B cell (primary cell): ENCODE results near the gene ZCWPW2. TPM values are rescaled to one million over a fixed set of nuclear protein-coding genes. Genes with fewer than 3 reads are reported as not detected.

Experiments
- ATAC-seq: fragments of 200-7000 bp; cut with Tn5 transposase; one replicate; pipeline ENCODE4 v1.10.0; 2021; ENCODE audit warnings: low read depth, mild to moderate bottlenecking, moderate number of reproducible peaks, moderate library complexity
- CTCF ChIA-PET: fragments of 350-600 bp; sonication (Branson Sonifier 250); formaldehyde crosslinking; loops from one replicate; lab custom pipeline; 2021; ENCODE audit warnings: antibody characterized with exemption, inconsistent platforms; lab: Charles Lee
- POLR2A ChIA-PET: fragments of 350-600 bp; sonication (Branson Sonifier 250); formaldehyde crosslinking; loops from one replicate; lab custom pipeline; 2021; ENCODE audit warnings: antibody characterized with exemption; lab: Charles Lee
- DNase-seq: peaks from one replicate; pipeline ENCODE4 v3.0.0; 2013
- H2AFZ ChIP-seq: 2 replicates; pipeline ENCODE4 v1.6.1; 2012; ENCODE audit warnings: mild to moderate bottlenecking, low read depth, low read length; ENCODE audit not compliant: insufficient read depth, poor library complexity, severe bottlenecking
- H3K27ac ChIP-seq, 2 donors: 1 replicate in 1 of 2; 2 replicates in 1 of 2; pipeline ENCODE4 v1.5.1; 2012 to 2013; ENCODE audit warnings: low read length in 2 of 2, mild to moderate bottlenecking in 2 of 2, moderate library complexity in 1 of 2
- H3K27me3 ChIP-seq, 4 experiments: fragments of 200-600 bp in 1 of 4; sonication (generic) in 1 of 4; replicated peaks in 1 of 4; 1 replicate in 2 of 4; 2 replicates in 2 of 4; pipeline versions ENCODE4 v1.6.1 to v1.7.0; 2013 to 2016; ENCODE audit warnings: low read length in 3 of 4, mild to moderate bottlenecking in 2 of 4, mixed read lengths in 1 of 4, moderate library complexity in 1 of 4; ENCODE audit not compliant: insufficient read depth in 4 of 4, control insufficient read depth in 3 of 4; ENCODE audit errors: control extremely low read depth in 1 of 4
- H3K36me3 ChIP-seq, 2 experiments: replicated peaks in 1 of 2; 1 replicate in 1 of 2; 2 replicates in 1 of 2; pipeline versions ENCODE4 v1.6.1 to v1.7.1; 2013; ENCODE audit warnings: low read length in 1 of 2; ENCODE audit not compliant: insufficient read depth in 2 of 2, control insufficient read depth in 1 of 2; ENCODE audit errors: control extremely low read depth in 1 of 2, extremely low read depth in 1 of 2
- H3K4me1 ChIP-seq, 2 donors: fragments of 200-600 bp in 1 of 2; sonication (generic) in 1 of 2; 1 replicate in 1 of 2; 2 replicates in 1 of 2; pipeline versions ENCODE4 v1.5.1 to v1.6.1; 2013 to 2017; ENCODE audit warnings: low read length in 2 of 2; ENCODE audit not compliant: control insufficient read depth in 2 of 2, insufficient read depth in 2 of 2
- H3K4me2 ChIP-seq: replicated peaks from 2 replicates; pipeline ENCODE3; 2012; ENCODE audit warnings: mild to moderate bottlenecking, low read depth, low read length; ENCODE audit not compliant: poor library complexity, severe bottlenecking
- H3K4me3 ChIP-seq, 5 experiments: fragments of 200-600 bp in 1 of 5; sonication (generic) in 1 of 5; 1 replicate in 3 of 5; 2 replicates in 2 of 5; pipeline versions ENCODE4 v1.5.1 to v1.7.0; 2011 to 2016; ENCODE audit warnings: low read length in 4 of 5, mild to moderate bottlenecking in 4 of 5, low read depth in 2 of 5, control low read depth in 1 of 5, moderate library complexity in 1 of 5; ENCODE audit not compliant: insufficient read depth in 1 of 5; ENCODE audit errors: control extremely low read depth in 1 of 5, extremely low read depth in 1 of 5
- H3K79me2 ChIP-seq: fragments of 200-600 bp; sonication (generic); one replicate; pipeline ENCODE4 v1.6.0; 2016; ENCODE audit warnings: low read length; ENCODE audit not compliant: control insufficient read depth, insufficient read depth
- H3K9ac ChIP-seq: fragments of 200-600 bp; sonication (generic); 2 replicates; pipeline ENCODE4 v1.6.1; 2017; ENCODE audit warnings: mild to moderate bottlenecking, low read length, moderate library complexity
- H3K9me3 ChIP-seq, 3 donors: one replicate each; pipeline versions ENCODE4 v1.6.1 to v1.7.1; 2013; ENCODE audit warnings: low read length in 2 of 3; ENCODE audit not compliant: control insufficient read depth in 2 of 3, insufficient read depth in 1 of 3; ENCODE audit errors: control extremely low read depth in 1 of 3
- H4K20me1 ChIP-seq: 2 replicates; pipeline ENCODE4 v1.6.0; 2012; ENCODE audit warnings: mild to moderate bottlenecking, low read length; ENCODE audit not compliant: insufficient read depth, control insufficient read depth, poor library complexity, severe bottlenecking
- H3K27ac Mint-ChIP-seq: one replicate; pipeline ENCODE4 v1.8.0; 2021; ENCODE audit warnings: mixed read lengths
- H3K27me3 Mint-ChIP-seq: one replicate; pipeline ENCODE4 v1.8.0; 2021; ENCODE audit warnings: mixed read lengths
- H3K4me1 Mint-ChIP-seq: one replicate; pipeline ENCODE4 v1.8.0; 2021; ENCODE audit warnings: mixed read lengths
- H3K4me3 Mint-ChIP-seq: one replicate; pipeline ENCODE4 v1.8.0; 2021; ENCODE audit warnings: mixed read lengths
- H3K9me3 Mint-ChIP-seq: one replicate; pipeline ENCODE4 v1.8.0; 2022; ENCODE audit warnings: mixed read lengths; ENCODE audit not compliant: insufficient read depth
- CTCF ChIP-seq: fragments of 200-600 bp; IDR thresholded peaks from one replicate; pipeline ENCODE4 v1.8.0; 2022; ENCODE audit warnings: antibody characterized with exemption, mild to moderate bottlenecking
- EZH2 ChIP-seq: IDR thresholded peaks from 2 replicates; pipeline ENCODE4 v1.6.1; 2012; ENCODE audit warnings: borderline replicate concordance, low read depth, mild to moderate bottlenecking, moderate library complexity, low read length; ENCODE audit not compliant: insufficient read depth, poor library complexity, severe bottlenecking
- WGBS: methylation state at CpG from one replicate; pipeline ENCODE4 v1.1.5; 2013; ENCODE audit warnings: missing lambda C conversion rate; ENCODE audit not compliant: insufficient coverage; 5-methylcytosine and 5-hydroxymethylcytosine counted together
- intact Hi-C: fragments of 100-400 bp; cut with micrococcal nuclease; formaldehyde crosslinking; loops from one replicate; pipeline ENCODE4 v1.10.0; 2022
- polyA plus RNA-seq: library from polyadenylated mRNA; depleted of rRNA; stranded (reverse); fragments of >200 nt; gene quantifications from 2 replicates; pipeline ENCODE4 v1.2.3, GENCODE V29; 2012
- total RNA-seq, 2 donors: library from RNA; stranded (reverse); fragments of 120-200 nt in 1 of 2; gene quantifications; 1 replicate in 1 of 2; 2 replicates in 1 of 2; pipeline versions ENCODE4 v1.2.3 to v1.2.4, GENCODE V29; 2013 to 2022

The ZCWPW2 gene
- total and polyA plus RNA-seq, 2 donors (not counting 1 experiment from before 2014, with no cell fraction given) = not detected

DNA sequence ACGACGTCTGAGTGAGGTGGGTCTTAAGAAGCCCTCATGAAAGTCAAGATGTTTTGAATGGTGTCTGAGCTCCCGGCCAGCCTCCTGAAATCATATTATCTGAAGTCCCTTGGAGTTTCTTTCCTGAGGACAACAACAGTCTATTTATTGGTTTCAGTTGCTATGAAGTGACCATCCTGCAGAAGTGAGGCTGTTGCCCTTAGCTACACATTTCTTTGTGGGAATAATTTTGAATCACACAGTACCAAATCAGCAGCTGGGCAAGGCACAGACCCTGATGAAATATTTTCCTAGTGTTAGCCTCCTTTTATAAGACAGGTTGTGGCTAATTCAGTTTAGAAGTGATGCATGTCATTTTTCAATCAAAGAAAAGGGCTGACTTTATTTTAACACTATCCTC lies 220.8 kb downstream of the ZCWPW2 start:
- CTCF ChIA-PET = no interaction called here
- H3K27me3 Mint-ChIP-seq = peaks cover 8% of the 10 kb centered on the region
- TF ChIP-seq CTCF (no peak), EZH2 (no peak)
- H3K27me3 ChIP-seq = peaks cover 0 to 2% (median under 1%) of the 10 kb centered on the region in 4 experiments
- no peaks in the 10 kb centered on the region for H3K9me3 Mint-ChIP-seq
- DNase-seq = no peak
- no peak overlapping the region for H2AFZ ChIP-seq
- no peaks in the 10 kb centered on the region for H3K4me1 Mint-ChIP-seq
- H3K4me3 Mint-ChIP-seq = no peak overlapping the region
- no peak overlapping the region for H3K27ac ChIP-seq
- ATAC-seq = no peak
- H4K20me1 ChIP-seq = no peaks in the 10 kb centered on the region
- no peak overlapping the region for H3K9ac ChIP-seq
- H3K4me2 ChIP-seq = no peak overlapping the region
- H3K79me2 ChIP-seq = no peaks in the 10 kb centered on the region
- 100% methylated on average over 1 of the region's 3 CpGs for WGBS
- H3K36me3 ChIP-seq = no peaks in the 10 kb centered on the region
- H3K27ac Mint-ChIP-seq = no peak overlapping the region
- POLR2A ChIA-PET = no interaction called here
- H3K4me3 ChIP-seq = no peak overlapping the region
- no peaks in the 10 kb centered on the region for H3K4me1 ChIP-seq
- intact Hi-C loops = no loop called here
- peaks cover 0 to 3% (median 0%) of the 10 kb centered on the region in 3 donors for H3K9me3 ChIP-seq

GRCh38 chr3:28574036-28574435 lies 225.5 kb downstream of the ZCWPW2 start:
- intact Hi-C loops = no loop called here
- Mint-ChIP-seq H3K27me3 (peaks cover 38% of the 10 kb centered on the region), H3K27ac (no peak overlapping the region), H3K4me3 (no peak overlapping the region), H3K4me1 (no peaks in the 10 kb centered on the region), H3K9me3 (no peaks in the 10 kb centered on the region)
- H2AFZ ChIP-seq = no peak overlapping the region
- ChIA-PET CTCF (no interaction called here), POLR2A (no interaction called here)
- H3K79me2 ChIP-seq = no peaks in the 10 kb centered on the region
- no peak for TF ChIP-seq EZH2
- no peak for TF ChIP-seq CTCF
- no peaks in the 10 kb centered on the region for H4K20me1 ChIP-seq
- H3K4me1 ChIP-seq = no peaks in the 10 kb centered on the region
- H3K36me3 ChIP-seq = no peaks in the 10 kb centered on the region
- H3K9ac ChIP-seq = no peak overlapping the region
- H3K4me3 ChIP-seq = no peak overlapping the region
- no peak overlapping the region for H3K27ac ChIP-seq
- peaks cover 0 to 23% (median 12%) of the 10 kb centered on the region in 4 experiments for H3K27me3 ChIP-seq
- no peak for ATAC-seq
- no peak for DNase-seq
- H3K4me2 ChIP-seq = no peak overlapping the region
- WGBS = no CpG with 5 or more reads among the region's 5 CpGs
- peaks cover 0 to 1% (median 0%) of the 10 kb centered on the region in 3 donors for H3K9me3 ChIP-seq
